Choroid plexus epithelial cell (primary cell): ENCODE results near the gene FBXL16.

Source experiments
- DNase-seq: peaks from one replicate; pipeline ENCODE4 v3.0.0-alpha.2; 2010; ENCODE audit warnings: low read depth
- H3K4me3 ChIP-seq: 2 replicates; pipeline ENCODE4 v1.5.1; 2011; ENCODE audit warnings: low read depth, mild to moderate bottlenecking, control low read depth, low read length, moderate library complexity
- CTCF ChIP-seq: conservative IDR thresholded peaks from 2 replicates; pipeline ENCODE4 v1.5.1; 2011; ENCODE audit warnings: low read depth, mild to moderate bottlenecking, control low read depth, inconsistent platforms, low read length, moderate library complexity

Gene FBXL16

GRCh38 chr16:670485-671352, 34.9 kb downstream of the FBXL16 start:
- no peak for DNase-seq
- H3K4me3 ChIP-seq = no peak overlapping the region

GRCh38 chr16:669666-670065, 35.9 kb downstream of the FBXL16 start:
- no peak for DNase-seq
- no peak for TF ChIP-seq CTCF
- H3K4me3 ChIP-seq = peak overlapping the region; percentile 93

More at GRCh38 chr16:670485-671352, 34.9 kb downstream of the FBXL16 start:
- no peak for TF ChIP-seq CTCF

GRCh38 chr16:668519-669171, 37.0 kb downstream of the FBXL16 start:
- peak overlapping the region; percentile 93 for H3K4me3 ChIP-seq
- DNase-seq = peak; percentile 34
- TF ChIP-seq CTCF = no peak

- peak; percentile 92 for DNase-seq
- H3K4me3 ChIP-seq = peak within 1 kb of the TSS; percentile 93
These were observed 37.7 kb downstream of the FBXL16 start, which contains the start of gene RHOT2 for GRCh38 chr16:667780-668518. Gene RHOT2, plus strand, starts transcription at chr16:668132. Its CDS starts 68 bp downstream, at chr16:668200.

GRCh38 chr16:667113-667779, 38.4 kb downstream of the FBXL16 start:
- no peak for TF ChIP-seq CTCF
- no peak overlapping the region for H3K4me3 ChIP-seq
- DNase-seq = no peak

More at GRCh38 chr16:667780-668518, 37.7 kb downstream of the FBXL16 start, which contains the start of gene RHOT2:
- TF ChIP-seq CTCF = peak; percentile 51

GRCh38 chr16:666572-666971, 39.0 kb downstream of the FBXL16 start:
- no peak for TF ChIP-seq CTCF
- H3K4me3 ChIP-seq = no peak overlapping the region
- DNase-seq = no peak
